Activated naive CD4-positive, alpha-beta T cell treated with anti-CD3 and anti-CD28 coated beads, Interleukin-2, amount 50 U/mL, for 24 hours (primary cell): Measurements from ENCODE around the gene SRRM4.

Experiments used
- H3K27ac Mint-ChIP-seq: one replicate; pipeline ENCODE4 v1.8.0; 2021; ENCODE audit warnings: mild to moderate bottlenecking, mixed read lengths
- H3K27me3 Mint-ChIP-seq: one replicate; pipeline ENCODE4 v1.8.0; 2021; ENCODE audit warnings: mixed read lengths
- H3K36me3 Mint-ChIP-seq: one replicate; pipeline ENCODE4 v1.8.0; 2021; ENCODE audit warnings: mixed read lengths
- H3K4me1 Mint-ChIP-seq: one replicate; pipeline ENCODE4 v1.8.0; 2021; ENCODE audit warnings: mixed read lengths
- H3K4me3 Mint-ChIP-seq: one replicate; pipeline ENCODE4 v1.8.0; 2021; ENCODE audit warnings: mild to moderate bottlenecking, mixed read lengths
- H3K9me3 Mint-ChIP-seq: one replicate; pipeline ENCODE4 v1.8.0; 2021; ENCODE audit warnings: mixed read lengths

The SRRM4 gene

DNA sequence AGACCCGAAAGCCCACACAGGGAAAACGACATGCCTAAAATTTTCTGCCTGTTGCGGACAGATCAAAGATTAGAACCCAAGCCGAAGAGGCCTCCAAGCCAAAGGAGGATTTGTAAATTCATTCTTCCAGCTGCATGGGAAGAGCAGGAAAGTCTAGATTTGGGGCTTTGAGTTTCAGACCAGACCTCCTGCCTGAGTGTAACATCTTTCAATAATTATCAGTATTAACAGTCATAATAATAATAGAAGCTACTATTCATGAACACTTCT is 195.7 kb downstream of the SRRM4 start:
- no peaks in the 10 kb centered on the region for H3K9me3 Mint-ChIP-seq
- H3K27me3 Mint-ChIP-seq: peaks cover 14% of the 10 kb centered on the region
- H3K36me3 Mint-ChIP-seq: no peaks in the 10 kb centered on the region
- no peaks in the 10 kb centered on the region for H3K4me1 Mint-ChIP-seq
- H3K27ac Mint-ChIP-seq: no peak overlapping the region
- no peak overlapping the region for H3K4me3 Mint-ChIP-seq

DNA sequence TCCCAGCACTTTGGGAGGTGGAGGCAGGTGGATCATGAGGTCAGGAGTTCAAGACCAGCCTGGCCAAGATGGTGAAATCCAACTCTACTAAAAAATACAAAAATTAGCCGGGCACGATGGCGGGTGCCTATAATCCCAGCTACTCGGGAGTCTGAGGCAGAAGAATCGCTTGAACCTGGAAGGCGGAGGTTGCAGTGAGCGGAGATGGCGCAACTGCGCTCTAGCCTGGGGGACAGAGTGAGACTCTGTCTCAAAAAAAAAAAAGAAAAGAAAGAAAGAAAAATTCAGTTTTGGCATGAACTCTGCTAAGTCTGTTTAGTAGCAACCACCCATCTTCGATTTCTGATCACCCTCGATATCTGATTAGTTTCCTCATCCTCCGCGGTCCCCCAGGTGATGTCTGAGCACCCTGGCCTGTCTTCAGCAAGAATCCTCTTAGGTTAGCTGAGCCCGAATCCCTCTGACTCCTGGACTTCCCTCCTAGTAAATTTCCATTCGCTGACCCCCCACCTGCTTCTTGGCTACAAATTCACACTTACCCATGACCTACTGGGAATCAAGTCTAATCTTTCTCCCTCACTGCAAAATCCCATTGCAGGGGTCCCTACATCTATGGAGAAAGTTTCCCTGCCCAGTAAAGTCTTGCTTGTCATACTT is 196.5 kb downstream of the SRRM4 start:
- no peak overlapping the region for H3K27ac Mint-ChIP-seq
- H3K36me3 Mint-ChIP-seq: no peaks in the 10 kb centered on the region
- H3K4me3 Mint-ChIP-seq: no peak overlapping the region
- H3K4me1 Mint-ChIP-seq: no peaks in the 10 kb centered on the region
- H3K27me3 Mint-ChIP-seq: peaks cover 14% of the 10 kb centered on the region
- no peaks in the 10 kb centered on the region for H3K9me3 Mint-ChIP-seq

DNA sequence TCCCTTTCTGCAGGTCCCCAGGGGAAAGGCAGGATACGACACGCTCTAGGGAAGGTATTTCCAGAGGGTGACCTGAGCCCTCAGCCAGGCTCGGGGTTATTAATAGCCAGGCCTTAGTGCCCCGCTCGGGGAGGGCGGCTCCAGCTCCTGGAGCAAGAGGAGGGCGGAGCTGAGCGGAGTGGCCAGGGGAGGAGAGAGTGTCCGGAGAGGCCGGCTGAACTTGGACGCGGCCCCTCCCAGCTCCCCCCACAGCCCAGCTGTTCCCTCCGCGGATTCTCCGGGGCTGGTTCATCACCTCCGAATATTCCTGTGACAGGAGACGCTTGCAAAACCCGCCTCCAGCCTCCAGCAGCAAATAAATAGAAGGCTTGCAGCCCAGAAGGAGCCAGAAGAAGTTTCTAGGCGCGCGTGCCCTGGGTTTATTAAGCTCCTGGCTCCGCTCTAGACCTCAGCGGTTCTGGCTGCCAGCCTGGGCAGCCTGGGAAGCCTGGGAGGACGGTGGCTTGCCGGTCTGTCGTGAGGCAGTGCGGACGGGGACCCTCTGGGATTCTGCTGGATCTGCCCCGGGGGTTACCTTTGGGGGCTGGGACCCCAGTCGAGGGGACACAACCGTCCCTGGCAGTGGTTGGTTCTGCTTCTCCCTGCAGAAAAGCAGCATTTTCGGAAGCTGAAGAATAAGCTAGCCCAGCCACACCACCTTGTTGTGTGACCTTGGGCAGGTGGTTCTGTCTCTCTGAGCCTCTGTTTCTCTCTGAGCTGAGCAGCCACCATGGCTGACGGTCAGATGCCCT is 197.4 kb downstream of the SRRM4 start, which contains the start of gene HSPB8:
Gene HSPB8 (plus strand): TSS at position 388 of the 791 bp plus-strand sequence. CDS start 382 bp downstream, at position 770.
- Mint-ChIP-seq H3K27me3 (peaks cover 14% of the 10 kb centered on the region), H3K9me3 (no peaks in the 10 kb centered on the region), H3K27ac (no peak within 1 kb of the TSS), H3K4me3 (no peak within 1 kb of the TSS), H3K36me3 (no peaks in the 10 kb centered on the region), H3K4me1 (no peaks in the 10 kb centered on the region)

DNA sequence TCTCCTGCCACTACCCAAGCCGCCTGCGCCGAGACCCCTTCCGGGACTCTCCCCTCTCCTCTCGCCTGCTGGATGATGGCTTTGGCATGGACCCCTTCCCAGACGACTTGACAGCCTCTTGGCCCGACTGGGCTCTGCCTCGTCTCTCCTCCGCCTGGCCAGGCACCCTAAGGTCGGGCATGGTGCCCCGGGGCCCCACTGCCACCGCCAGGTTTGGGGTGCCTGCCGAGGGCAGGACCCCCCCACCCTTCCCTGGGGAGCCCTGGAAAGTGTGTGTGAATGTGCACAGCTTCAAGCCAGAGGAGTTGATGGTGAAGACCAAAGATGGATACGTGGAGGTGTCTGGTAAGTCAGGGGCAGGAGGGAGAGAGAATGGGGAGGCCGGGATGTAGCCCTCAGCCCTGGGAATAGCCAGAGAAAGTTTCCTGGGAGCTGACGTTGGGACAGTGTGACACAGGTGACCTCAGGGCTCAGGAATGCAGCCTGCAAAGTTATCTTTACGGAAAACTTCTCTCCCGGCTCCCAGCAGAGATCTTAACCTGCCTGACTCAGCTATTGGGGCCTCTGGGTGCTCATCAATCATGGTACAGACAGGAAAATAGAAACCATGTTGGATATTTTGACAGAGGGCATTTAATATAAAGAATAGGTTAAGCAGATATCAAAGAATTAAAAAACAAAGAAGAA is 198.1 kb downstream of the SRRM4 start:
- H3K36me3 Mint-ChIP-seq: no peaks in the 10 kb centered on the region
- no peaks in the 10 kb centered on the region for H3K4me1 Mint-ChIP-seq
- H3K4me3 Mint-ChIP-seq: no peak overlapping the region
- no peaks in the 10 kb centered on the region for H3K9me3 Mint-ChIP-seq
- H3K27me3 Mint-ChIP-seq: peaks cover 9% of the 10 kb centered on the region
- H3K27ac Mint-ChIP-seq: no peak overlapping the region

DNA sequence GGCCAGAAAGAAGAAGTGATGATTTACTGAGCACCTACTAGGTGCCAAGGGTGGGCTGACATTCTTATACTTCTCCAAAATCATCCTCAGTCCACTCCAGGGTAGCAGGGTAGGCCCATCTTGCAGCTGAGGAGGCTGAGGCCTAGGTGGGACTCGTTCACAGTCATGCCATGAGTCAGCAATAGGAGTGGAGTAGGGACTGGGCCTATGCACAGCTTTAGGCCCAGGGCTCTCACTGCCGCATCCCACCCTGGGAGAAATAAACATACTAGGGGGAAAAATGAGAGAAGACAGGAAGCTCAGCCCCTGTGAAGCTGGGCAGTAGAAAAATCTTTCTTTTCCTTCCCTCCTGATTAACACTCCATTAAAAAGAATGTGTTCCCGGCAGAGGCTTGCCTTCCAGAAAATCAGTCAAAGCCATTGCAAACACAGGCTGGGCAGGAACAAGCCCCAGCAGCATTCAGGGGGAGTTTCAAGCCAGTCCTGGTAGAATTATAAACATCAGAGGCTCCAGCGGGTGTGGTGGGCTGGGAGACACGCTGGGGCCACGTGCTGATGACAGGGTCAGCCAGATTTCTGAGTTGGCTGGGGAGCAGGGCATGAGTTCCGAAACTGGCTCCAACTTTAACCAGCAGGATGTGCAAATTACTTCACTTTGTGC is 199.2 kb downstream of the SRRM4 start:
- H3K27me3 Mint-ChIP-seq: peaks cover 9% of the 10 kb centered on the region

DNA sequence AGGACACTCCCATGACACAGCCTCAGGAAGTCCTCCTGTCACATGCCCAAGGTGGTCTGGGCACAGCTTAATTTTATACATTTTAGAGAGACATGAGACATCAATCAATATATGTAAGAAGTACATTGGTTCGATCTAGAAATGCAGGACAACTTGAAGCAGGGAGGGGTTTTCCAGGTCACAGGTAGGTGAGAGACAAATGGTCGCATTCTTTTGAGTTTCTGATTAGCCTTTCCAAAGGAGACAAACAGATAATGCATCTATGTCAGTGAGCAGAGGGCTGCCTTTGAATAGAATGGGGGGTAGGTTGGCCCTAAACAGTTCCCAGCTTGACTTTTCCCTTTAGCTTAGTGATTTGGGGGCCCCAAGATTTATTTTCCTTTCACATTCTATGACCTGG is 199.9 kb downstream of the SRRM4 start:
- H3K4me1 Mint-ChIP-seq: no peaks in the 10 kb centered on the region
- H3K4me3 Mint-ChIP-seq: no peak overlapping the region
- H3K27ac Mint-ChIP-seq: no peak overlapping the region
- H3K9me3 Mint-ChIP-seq: no peaks in the 10 kb centered on the region
- H3K27me3 Mint-ChIP-seq: peaks cover 9% of the 10 kb centered on the region
- no peaks in the 10 kb centered on the region for H3K36me3 Mint-ChIP-seq

More for the DNA sequence above, 199.2 kb downstream of the SRRM4 start:
- Mint-ChIP-seq H3K9me3 (no peaks in the 10 kb centered on the region), H3K27ac (no peak overlapping the region), H3K4me1 (no peaks in the 10 kb centered on the region), H3K36me3 (no peaks in the 10 kb centered on the region), H3K4me3 (no peak overlapping the region)

DNA sequence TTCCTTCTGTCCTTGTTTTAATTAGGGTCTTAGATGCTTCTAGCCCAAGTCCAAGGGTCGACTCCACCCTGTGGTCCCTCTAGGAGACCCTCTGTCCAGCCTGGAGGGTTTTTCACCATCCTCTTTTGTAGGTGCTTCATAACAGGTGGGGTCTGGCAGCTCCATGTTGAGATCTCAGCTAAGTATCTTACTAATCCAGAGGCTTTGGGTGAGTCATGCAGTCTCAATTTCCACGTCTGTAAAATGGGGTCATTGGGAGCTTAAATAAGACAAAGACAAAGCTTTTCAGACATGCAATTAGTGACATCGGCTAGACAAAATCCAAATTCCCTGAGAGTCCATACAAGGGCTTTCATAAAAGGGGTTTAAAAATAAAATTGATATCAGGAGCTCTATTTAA is 200.6 kb downstream of the SRRM4 start:
- Mint-ChIP-seq H3K27me3 (peaks cover 8% of the 10 kb centered on the region), H3K9me3 (no peaks in the 10 kb centered on the region), H3K36me3 (no peaks in the 10 kb centered on the region), H3K4me3 (no peak overlapping the region), H3K27ac (no peak overlapping the region), H3K4me1 (no peaks in the 10 kb centered on the region)

DNA sequence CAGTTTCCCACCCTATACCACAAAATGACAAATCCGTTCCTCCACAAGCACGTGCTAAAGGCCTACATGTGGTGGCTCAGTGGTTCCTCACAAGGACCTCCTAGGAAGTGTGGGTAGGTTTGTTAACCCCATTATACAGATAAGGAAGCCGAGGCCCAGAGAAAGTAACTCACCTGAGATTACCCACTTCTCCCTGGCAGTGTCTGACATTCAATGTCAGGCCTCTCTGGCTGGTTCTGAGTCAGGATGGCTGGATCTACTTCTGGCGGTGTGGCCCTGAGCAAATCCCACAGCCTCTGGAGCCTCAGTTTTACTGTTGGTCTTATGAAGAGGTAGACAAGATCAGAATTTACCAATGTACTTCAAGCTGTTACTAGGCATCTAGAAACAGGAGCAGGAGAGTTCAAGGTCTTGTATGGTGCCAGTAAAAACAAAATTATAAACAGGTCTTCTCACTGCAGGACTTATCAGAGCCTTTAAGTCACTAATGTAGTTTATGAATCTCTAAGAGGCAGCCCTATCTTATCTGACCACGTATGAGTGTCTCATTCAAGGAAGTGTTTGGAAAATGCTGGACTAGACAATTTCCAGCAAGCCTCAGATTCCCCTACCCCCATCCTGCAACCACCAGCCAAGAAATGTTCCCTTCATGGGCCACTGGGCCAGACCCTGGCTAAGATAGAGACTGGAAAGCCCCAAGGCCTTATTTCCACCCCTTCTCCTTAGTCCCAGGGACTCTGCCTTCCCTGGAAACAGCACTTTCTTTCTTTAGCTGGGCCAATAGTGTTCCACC is 201.6 kb downstream of the SRRM4 start:
- H3K4me3 Mint-ChIP-seq: no peak overlapping the region
- no peaks in the 10 kb centered on the region for H3K4me1 Mint-ChIP-seq
- no peaks in the 10 kb centered on the region for H3K9me3 Mint-ChIP-seq
- H3K27ac Mint-ChIP-seq: no peak overlapping the region
- H3K36me3 Mint-ChIP-seq: no peaks in the 10 kb centered on the region
- peaks cover 3% of the 10 kb centered on the region for H3K27me3 Mint-ChIP-seq

DNA sequence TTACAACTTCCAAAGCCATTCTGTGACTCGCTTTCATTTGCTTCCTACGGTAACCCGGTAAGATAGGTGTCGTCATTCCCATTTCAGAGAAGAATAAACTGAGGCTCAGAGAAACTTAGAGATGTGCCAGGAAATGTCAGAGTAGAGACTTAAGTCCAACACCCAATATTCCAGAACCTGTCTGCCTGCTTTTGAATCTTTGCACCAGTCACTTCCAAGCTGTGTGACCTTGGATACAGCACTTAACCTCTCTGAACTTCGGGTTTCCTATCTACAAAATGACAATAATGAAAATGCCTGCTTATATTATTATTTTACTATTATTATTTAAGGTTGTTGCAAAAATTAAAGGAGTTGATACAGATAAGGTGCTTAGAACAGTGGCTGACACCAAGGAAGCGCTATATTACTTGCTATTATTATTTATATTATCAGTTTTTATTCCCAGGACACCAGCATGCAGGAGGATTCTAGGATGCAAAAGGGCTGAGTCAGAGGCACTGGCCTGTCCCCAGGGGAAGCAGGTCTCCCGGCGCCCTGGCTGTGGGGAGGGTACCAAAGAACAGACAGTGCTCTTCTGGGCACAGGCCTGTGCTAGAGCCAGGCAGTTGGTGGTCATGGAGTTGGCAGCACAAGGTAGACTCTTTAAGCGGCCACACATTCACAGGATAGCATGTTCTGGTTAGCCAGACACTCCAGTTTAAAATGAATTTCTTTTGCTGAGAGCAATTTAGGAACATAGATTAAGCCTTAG is 202.8 kb downstream of the SRRM4 start:
- H3K27ac Mint-ChIP-seq: no peak overlapping the region
- no peaks in the 10 kb centered on the region for H3K27me3 Mint-ChIP-seq
- H3K4me1 Mint-ChIP-seq: no peaks in the 10 kb centered on the region
- no peaks in the 10 kb centered on the region for H3K9me3 Mint-ChIP-seq
- no peaks in the 10 kb centered on the region for H3K36me3 Mint-ChIP-seq
- H3K4me3 Mint-ChIP-seq: no peak overlapping the region

DNA sequence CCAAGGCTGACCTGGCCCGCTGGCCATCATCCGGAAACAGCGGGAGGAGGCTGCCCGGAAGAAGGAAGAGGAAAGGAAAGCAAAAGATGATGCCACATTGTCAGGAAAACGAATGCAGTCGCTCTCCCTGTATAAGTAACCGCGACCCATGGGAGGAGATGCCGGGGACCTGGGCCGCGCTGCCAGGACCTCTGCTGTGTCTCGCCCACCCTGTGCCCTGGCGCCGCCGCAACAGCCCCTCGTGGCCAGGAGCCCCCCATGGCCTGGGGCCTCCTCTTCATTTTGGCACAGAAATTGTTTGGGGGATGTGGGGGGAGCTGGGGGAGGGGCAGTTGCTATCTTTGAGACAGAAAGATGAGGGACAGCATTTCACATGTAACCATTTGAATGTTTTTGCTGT is 213.9 kb downstream of the SRRM4 start:
- no peaks in the 10 kb centered on the region for H3K36me3 Mint-ChIP-seq
- H3K4me1 Mint-ChIP-seq: no peaks in the 10 kb centered on the region
- H3K27me3 Mint-ChIP-seq: no peaks in the 10 kb centered on the region
- H3K9me3 Mint-ChIP-seq: peaks cover 7% of the 10 kb centered on the region
- H3K27ac Mint-ChIP-seq: no peak overlapping the region
- no peak overlapping the region for H3K4me3 Mint-ChIP-seq

DNA sequence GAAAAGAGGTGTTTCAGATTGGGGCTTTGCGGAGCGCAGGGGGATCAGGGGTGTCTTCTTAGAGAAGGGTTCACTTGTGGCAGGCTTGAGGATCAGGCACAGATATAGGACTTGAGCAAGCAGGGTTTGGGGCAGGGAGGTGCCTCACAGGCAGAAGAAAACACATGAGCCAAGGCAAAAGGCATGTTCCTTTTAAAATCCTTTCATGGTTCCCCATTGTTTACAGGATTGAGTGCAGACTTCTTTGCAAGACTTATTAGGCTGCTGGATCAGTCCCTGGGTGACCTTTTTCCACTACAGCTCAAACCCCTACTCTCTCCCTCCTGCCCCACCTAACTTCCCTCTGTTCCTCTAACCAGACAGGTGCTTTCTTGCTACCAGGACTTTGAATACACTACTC is 217.1 kb downstream of the SRRM4 start:
- no peaks in the 10 kb centered on the region for H3K36me3 Mint-ChIP-seq
- no peak overlapping the region for H3K4me3 Mint-ChIP-seq
- H3K4me1 Mint-ChIP-seq: no peaks in the 10 kb centered on the region
- peaks cover 7% of the 10 kb centered on the region for H3K9me3 Mint-ChIP-seq
- H3K27me3 Mint-ChIP-seq: peaks cover 3% of the 10 kb centered on the region
- no peak overlapping the region for H3K27ac Mint-ChIP-seq

DNA sequence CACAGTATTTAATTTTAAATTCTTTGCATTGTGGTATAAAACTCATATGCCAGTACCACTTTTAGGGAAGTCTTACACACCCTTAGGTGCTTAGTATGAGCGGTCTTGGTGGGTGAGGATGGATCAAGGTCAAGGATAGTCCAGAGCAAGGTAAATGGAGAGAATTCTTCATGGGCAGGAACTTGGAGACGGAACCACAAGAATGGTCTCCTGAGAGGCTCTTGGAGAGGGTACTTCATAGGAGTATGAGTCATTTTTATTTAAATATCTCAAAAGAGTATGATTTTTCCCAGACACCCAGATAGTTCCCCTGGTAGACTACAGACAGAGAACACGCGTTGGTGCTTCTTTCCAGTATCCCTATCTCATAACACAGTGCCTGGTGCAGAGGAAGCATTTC is 219.3 kb downstream of the SRRM4 start:
- no peak overlapping the region for H3K4me3 Mint-ChIP-seq
- no peaks in the 10 kb centered on the region for H3K9me3 Mint-ChIP-seq
- peaks cover 3% of the 10 kb centered on the region for H3K27me3 Mint-ChIP-seq
- no peak overlapping the region for H3K27ac Mint-ChIP-seq
- no peaks in the 10 kb centered on the region for H3K36me3 Mint-ChIP-seq
- H3K4me1 Mint-ChIP-seq: no peaks in the 10 kb centered on the region

DNA sequence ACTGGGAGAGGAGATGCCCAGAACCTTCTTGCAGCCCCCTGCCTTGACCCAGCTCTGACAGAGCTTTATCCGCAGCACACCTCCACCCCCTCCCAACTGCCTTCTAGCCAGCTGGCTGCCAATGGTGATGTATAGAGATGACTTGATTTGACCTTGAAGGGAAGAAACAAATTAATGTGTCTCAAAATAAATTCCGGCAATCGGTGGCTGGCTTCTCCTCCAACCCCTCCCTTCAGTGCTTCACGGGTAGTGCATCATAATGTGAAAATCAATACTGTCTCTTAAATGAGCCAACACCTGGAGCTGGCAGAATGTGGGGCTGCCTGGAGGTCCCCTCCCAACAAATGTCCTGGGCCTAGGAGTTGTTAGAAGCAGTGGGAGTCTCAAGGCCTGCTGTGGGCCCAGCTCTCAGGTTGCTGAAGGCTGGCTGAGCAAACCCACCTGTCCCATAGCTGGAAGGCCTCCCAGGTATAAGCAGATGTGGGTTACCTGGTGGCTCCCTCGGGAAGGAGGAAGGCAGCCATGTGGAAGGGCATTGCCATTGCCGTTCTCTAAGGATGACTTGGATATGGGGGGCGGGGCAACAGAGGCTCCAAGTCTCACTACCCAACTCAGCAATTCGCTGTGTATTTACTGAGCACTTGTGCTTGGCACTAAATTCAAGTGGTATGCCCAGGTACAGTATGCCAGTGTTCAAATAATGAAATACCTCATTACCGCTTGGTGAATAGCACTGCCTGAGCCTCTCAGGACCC is 220.6 kb downstream of the SRRM4 start:
- H3K9me3 Mint-ChIP-seq: no peaks in the 10 kb centered on the region
- no peak overlapping the region for H3K27ac Mint-ChIP-seq
- H3K36me3 Mint-ChIP-seq: no peaks in the 10 kb centered on the region
- H3K4me1 Mint-ChIP-seq: no peaks in the 10 kb centered on the region
- no peak overlapping the region for H3K4me3 Mint-ChIP-seq
- H3K27me3 Mint-ChIP-seq: peaks cover 3% of the 10 kb centered on the region

DNA sequence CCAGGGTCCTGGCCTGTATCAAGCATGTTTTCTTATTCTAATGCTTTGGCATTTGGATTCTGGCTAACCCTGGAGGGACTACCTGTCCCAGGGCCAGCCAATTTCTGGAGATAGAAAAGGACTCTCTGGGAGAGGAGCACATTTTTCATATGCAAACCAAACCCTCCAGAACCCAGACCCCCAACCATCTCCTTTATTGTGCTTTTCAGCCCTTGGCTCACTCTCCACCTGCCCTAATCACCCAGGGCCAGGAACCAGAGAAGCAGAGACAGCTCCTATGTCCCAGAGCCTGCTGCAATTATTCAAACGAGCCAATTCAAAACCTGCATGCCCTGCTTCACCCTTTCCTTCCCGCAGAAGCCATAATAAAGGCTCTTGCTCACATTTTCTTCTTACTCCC is 221.2 kb downstream of the SRRM4 start:
- Mint-ChIP-seq H3K27ac (no peak overlapping the region), H3K4me1 (no peaks in the 10 kb centered on the region), H3K27me3 (peaks cover 3% of the 10 kb centered on the region), H3K9me3 (no peaks in the 10 kb centered on the region), H3K4me3 (no peak overlapping the region), H3K36me3 (no peaks in the 10 kb centered on the region)
